LNCAP (cell line): Measurements from ENCODE around the gene PIAS3.

Source experiments
- TF ChIP-seq, protein P1 (sequence below): fragments of 450-650 bp; IDR thresholded peaks from 2 replicates; pipeline ENCODE4 v1.5.1; 2017; ENCODE audit warnings: mild to moderate bottlenecking

PIAS3 gene

DNA sequence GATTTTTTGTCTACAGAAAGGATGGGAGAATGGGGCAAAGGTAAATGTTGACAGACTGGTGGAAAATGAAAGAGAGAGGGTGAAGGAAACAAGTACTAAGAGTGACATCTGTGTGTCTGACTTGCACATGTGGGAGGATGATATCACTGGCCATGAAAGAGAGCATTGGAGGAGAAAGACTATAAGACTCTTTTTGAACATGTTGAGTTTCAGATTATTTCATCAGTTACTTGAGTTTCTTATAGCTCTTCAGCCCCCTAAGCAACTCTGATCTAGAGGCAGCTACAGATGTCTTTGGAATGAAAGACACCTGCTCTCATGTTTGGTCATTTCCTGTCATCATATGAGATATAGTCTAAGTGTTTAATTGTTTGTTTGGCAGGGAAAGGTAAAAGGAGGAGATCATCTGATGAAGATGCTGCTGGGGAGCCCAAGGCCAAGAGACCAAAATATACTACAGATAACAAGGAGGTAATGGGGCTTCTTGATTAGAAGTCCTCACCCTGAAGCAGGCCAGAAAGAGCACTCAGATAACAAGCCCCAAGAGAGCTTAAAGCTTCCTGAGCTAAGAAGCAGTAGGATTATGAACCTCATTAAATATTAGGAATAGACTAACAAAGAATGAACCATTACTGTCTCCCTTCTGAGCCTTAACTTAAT lies 30.4 kb downstream of the PIAS3 start:
- TF ChIP-seq, protein P1, sequence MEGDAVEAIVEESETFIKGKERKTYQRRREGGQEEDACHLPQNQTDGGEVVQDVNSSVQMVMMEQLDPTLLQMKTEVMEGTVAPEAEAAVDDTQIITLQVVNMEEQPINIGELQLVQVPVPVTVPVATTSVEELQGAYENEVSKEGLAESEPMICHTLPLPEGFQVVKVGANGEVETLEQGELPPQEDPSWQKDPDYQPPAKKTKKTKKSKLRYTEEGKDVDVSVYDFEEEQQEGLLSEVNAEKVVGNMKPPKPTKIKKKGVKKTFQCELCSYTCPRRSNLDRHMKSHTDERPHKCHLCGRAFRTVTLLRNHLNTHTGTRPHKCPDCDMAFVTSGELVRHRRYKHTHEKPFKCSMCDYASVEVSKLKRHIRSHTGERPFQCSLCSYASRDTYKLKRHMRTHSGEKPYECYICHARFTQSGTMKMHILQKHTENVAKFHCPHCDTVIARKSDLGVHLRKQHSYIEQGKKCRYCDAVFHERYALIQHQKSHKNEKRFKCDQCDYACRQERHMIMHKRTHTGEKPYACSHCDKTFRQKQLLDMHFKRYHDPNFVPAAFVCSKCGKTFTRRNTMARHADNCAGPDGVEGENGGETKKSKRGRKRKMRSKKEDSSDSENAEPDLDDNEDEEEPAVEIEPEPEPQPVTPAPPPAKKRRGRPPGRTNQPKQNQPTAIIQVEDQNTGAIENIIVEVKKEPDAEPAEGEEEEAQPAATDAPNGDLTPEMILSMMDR, result no peak

DNA sequence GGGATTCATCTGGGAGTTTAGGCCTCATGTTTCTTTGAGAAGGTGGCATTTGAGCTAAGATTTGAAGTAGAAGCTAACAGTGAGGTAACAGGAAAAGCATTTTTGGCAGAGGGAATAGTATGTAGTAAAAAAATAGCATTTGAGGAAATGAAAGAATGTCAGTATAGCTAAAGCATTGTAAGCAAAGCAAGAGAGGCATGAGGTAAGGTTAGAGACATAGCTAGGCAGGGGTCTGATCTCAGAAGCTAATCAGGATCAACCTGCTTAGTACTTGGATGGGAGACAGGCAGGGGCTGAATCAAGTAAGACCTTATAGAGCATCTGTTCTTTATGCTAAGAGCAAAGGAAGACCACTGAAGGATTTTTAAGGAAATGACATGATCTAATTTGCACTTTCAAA lies 30.9 kb downstream of the PIAS3 start:
- TF ChIP-seq, protein P1, result no peak

DNA sequence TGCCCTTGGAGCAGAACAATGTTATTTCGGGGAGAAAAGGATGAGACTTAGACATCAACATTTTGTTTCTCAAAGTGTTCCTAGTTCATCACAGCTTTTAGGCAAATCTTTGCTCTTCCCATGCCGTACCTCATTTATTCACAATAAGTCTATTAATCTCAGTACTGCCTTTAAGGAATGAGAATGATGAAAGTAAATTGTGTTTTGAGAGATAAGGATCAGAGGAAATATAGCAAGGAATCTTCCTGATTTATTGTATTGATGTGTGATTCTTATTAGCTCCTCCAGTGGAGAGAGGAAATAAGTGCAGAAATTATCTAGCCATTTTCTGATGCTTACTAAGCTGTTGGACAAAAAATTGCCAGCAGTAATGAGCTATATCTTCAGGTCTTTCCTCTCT lies 32.9 kb downstream of the PIAS3 start:
- TF ChIP-seq, protein P1, result no peak; the same call in 1 of the 2 replicates

DNA sequence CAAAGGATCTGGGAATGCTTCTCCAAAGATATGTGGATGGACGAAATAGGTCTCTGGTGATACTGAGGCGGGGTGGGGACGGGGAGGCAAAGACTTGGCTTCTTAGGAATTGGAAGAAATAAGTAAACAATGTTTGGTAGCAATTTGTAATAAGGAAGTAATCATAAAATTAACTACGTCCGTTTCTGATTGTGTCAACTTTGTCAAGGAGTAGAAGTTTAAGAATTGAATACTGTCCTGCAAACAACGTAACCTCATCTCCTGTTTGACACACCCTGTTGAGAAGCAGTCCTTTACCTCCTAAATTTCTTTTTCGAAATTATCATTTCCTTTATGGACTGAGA lies 34.4 kb downstream of the PIAS3 start:
- TF ChIP-seq, protein P1, result no peak

DNA sequence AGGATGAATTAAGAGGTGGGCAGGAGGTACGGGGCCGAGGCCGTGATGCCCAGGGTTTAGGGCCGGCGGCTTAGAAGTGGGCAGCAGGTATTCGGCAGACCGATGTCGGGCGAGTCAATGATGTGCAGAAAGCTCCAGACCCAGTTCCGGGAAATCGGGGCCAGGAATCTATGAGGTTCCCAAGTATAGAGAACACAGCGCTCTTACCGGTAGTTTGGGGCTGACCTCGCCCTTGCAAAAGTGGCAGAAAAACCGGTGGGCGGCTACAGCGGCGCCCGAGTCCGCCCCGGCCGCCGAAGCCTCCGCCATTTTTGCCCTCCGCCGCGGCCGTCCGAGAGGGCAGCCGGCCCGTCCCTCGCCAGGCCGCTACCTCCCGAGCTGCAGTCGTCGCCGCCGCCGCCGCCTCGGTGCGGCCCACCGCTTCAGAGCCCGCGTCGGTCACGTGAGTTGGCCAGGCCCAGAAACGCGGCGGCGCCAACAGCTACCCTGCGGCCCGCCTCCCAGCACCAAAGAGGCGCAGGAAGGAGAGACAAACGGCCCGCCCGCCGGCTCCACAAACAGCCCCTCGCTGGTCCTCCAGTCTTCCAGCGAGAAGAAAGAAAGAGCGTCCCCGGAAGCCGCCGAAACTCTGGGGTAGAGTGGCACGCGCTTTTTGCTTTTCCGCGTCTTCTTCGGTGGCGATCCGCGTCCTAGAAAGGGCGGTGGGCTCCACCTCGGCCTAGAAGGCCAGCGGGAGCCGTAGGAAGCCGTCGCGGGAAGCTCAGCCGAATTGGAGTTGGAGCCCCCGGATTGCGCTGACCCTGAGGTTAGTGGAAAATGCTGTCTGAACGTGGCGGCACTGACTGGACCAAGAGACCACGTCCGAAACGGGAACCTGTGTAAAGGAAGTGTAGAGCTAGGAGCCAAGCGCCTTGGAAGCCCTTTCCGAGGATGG lies 35.0 kb downstream of the PIAS3 start, which contains the start of the genes POLR3C and RNF115:
POLR3C (plus strand) TSS at position 636 of the 934 bp plus-strand sequence. CDS start 1,577 bp downstream, outside the sequence.
RNF115 (minus strand) TSS at position 531 of the 934 bp plus-strand sequence; CDS start at position 309, 222 bp downstream.
- TF ChIP-seq, protein P1, result no peak

DNA sequence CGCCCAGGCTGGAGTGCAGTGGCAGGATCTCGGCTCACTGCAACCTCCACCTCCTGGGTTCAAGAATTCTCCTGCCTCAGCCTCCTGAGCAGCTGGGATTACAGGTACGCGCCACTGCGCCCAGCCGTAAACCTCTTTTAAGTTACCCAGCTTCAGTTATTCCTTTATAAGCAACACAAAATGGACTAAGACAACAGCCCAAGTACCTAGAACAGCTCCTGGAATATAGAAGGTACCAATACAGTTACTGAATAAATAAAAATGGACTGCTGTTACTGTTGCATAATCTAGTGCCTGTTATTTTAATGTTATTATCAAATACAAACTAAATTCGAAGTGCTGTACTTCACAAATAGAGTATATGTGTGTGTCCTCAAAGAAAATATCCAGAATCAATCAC lies 52.0 kb downstream of the PIAS3 start:
- TF ChIP-seq, protein P1, result no peak

DNA sequence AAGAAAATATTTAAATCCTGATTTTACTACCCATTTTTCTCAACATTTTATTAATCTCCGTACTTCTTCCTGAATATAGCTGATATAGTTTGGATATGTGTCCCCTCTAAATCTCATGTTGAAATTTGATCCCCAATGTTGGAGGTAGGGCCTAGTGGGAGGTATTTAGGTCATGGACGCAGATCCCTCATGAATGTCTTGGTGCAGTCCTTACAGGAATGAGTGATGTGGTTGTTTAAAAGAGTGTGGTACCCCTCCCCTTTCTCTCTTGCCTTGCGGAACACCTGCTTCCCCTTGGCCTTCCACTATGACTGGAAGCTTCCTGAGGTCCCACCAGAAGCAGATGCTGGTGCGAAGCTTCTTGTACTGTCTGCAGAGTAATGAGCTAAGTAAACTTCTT lies 52.5 kb downstream of the PIAS3 start:
- TF ChIP-seq, protein P1, result no peak
